SK-N-MC (cell line): Measurements from ENCODE around the gene ADAMTS9.

Experiments
- EZH2 ChIP-seq: fragments of 200-600 bp; sonication (generic); IDR thresholded peaks from one replicate; pipeline ENCODE4 v1.6.1; 2017; ENCODE audit warnings: antibody characterized with exemption
- POLR2AphosphoS5 ChIP-seq: IDR thresholded peaks from 2 replicates; pipeline ENCODE4 v1.6.1; 2012; ENCODE audit warnings: mild to moderate bottlenecking, low read depth, low read length, borderline replicate concordance

DNA sequence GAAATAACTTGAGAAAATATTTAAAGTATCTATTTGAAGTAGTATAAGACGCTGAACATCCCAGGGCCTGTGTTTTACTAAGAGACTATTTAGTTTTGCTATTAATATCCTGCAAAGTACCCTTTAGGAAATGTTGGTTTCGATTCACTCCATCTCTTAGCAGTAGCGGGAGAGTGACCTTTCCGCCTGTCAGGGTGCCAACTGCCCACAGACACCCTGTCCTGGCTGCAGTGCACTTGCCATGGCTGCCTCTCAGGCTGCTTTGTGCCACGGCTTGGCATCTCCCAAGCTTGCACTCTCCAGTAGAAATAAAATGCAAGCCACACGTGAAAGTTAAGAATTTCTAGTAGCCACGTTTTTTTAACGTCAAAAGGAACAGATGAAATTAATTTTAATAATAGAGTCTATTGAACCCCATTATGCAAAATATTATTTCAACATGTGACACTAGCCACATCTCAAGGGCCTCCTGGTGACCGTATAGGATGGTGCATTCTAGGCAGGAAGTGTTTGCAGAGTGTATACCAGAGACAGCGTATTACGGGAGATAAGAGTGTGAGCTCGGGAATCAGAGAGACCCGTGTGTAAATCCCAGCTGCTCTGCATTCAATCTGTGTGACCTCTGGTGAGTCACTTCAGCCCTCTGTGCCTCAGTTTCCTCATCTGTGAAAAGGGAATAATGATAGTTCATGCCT, 19.8 kb downstream of the ADAMTS9 start:
- TF ChIP-seq EZH2, result no peak
- no peak for TF ChIP-seq POLR2AphosphoS5
